A204.1 (cell line): ENCODE results near the gene FAM9B.
"Not testable (repeated sequence)": the region's sequence is repeated elsewhere in the genome, so short reads cannot be mapped to it uniquely, and the experiment has no call there.

Experiments
- FAIRE-seq: peaks from 2 replicates; lab custom pipeline; 2012; peaks lifted over from hg19 to GRCh38; lab: Jason Lieb, UNC

The FAM9B gene

DNA sequence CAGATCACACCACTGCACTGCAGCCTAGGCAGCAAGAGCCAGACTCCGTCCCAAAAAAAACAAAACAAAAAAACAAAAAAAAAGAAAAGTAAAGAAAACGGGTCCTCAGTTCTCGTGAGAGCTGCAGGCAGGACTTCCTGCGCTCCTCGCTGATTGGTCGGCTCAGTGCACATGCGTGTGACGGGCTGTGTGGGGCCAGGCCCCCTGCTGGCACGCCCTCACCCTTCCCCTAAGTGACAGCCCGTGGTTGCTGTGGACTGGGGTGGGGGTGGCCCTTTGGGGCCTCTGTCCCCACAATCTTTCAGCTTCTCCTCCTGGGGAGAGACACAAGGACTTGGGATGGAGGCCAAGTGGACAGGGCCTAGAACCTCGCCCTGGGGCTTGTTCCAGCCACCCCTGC lies at the start of gene FAM9B:
Gene FAM9B, minus strand, starts transcription at position 139 of the 400 bp plus-strand sequence. CDS start 1,141 bp downstream, outside the sequence.
- no peak for FAIRE-seq

DNA sequence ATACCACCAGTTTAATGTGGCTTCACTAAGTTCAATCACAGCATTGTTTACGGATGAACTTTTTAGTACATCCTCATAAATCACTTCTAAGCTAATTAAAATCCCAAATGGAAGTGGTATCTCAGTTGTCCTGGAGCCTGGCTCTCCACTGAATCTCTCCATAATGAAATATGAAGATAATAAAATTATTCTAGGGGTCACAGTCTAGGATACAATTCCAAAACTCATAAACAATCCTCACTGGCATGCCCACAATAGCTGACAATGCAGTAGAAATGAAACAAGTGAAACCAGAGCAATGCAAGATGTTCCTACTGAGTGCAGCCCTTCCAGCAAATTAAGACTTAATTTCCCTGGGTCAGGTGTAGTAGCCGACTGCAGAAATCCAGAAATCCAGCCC lies 47.3 kb upstream of the FAM9B start:
- no peak for FAIRE-seq

DNA sequence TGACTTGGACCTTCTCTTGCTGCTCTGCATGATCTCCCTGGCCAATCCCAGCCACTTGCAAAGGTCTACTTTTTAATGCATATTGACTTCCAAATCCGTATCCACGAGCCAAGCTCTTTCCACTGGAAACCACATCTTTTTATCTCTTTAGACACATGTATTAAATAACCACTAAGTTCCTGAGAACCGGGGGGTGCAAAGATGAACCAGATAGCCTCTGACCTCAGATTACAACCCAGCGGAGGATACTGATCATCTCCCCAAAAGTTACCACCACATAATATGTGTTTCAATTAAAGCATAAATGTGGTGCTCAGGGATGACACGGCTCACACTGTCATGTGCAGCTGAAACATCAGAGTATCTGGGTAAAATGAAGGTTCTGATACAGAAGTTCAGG lies 40.4 kb upstream of the FAM9B start:
- FAIRE-seq, result no peak

DNA sequence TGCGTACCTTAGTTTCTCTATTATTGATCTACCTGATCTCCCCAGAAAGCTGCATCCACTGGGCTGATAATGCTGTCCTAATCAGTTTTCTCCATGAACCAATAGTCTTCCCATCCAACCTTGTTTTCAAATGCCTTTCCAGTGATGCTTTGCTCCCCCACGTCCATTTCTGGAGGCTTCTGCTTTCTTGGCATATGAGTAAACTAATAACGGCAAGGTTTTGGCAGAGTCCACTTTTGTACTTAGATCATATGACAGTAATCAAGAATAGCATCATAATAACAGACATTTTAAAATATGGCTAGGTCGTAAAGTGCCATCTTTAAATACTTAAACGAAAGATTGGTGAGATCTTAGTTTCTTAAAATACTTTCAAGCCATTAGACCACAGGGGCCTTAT lies 38.4 kb upstream of the FAM9B start:
- no peak for FAIRE-seq

DNA sequence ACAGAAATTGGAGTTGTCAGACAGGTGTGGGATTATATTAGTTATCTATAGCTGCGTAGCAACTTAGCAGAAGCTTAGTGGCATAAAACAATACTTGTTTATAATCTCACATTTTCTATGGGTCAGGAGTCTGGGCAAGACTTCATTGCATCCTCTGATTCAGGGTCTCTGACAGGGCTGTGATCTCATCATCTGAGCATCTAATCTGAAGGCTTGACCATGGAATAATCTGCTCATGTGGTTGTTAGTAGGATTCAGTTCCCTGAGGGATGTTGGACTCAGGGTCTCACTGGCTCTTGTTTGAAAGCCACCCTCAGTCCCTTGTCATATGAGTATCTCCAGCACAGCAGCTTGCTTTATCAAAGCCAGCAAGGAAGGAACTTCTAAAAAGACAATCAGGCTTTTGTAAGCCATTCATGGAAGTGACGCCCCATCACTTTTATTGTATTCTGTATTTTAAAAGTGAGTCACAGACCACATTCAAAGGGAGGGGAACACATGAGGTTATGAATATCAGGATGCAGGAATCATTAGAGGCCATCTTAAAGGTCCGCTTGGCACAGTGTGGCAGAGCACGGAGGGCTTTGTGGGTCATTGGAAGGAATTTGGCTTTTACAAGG lies 37.2 kb upstream of the FAM9B start:
- FAIRE-seq, result no peak

DNA sequence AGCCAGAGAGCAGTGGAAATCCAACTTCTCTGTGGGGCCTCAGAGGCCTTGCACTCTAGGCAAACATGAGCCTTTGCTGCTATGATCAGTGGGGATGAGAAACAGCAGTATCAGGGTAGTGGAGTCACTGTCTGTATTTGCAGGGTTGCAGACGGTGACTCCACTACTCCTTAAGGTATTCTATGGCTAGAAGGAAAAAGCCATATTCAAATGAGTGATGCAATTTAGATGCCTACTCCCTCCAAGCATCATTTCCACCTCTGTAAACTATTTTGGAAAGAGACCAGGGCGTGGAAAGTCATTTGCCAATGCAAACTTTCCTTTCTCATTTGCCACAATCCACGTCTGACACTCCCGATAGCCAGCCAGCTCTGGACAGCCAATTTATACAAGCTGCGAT lies 35.6 kb upstream of the FAM9B start:
- no peak for FAIRE-seq

DNA sequence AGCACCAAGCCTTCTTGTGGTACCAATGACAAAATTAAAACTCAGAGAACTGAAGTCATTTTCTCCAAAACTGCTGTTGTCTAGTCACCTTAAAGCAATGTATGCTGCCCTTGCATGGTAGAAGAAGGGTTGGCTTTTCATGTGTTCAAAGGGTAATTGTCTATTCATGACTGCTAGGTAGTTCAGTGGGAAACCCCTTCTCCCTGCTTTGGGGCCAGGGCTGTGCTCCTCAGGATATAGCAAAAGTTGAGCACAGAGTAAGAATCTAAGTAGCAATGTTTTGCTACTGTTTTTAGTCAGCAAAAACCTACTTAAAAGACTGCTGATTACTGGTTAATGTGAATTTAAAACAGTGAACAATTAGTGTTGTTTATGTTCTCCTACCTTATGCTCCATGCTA lies 30.8 kb upstream of the FAM9B start:
- FAIRE-seq, result no peak

DNA sequence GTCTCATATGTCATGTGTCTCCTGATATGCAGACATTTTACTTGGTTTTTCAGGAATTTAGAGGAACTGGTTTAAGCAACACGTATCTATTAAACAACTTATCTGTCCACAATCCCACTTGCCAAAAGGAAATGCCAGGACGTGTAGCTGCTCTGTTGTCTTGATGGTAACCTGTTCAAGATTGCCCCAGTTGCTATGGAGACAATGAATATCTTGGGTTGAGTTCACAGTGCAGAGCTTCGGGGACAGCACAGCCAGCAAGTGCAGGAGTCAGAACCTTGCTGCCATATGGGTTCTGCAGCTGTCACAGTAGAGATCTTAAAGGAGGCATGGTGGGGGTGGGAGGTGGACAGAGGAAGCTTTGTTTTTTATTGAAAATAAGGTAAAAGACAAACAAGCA lies 28.7 kb upstream of the FAM9B start:
- no peak for FAIRE-seq

DNA sequence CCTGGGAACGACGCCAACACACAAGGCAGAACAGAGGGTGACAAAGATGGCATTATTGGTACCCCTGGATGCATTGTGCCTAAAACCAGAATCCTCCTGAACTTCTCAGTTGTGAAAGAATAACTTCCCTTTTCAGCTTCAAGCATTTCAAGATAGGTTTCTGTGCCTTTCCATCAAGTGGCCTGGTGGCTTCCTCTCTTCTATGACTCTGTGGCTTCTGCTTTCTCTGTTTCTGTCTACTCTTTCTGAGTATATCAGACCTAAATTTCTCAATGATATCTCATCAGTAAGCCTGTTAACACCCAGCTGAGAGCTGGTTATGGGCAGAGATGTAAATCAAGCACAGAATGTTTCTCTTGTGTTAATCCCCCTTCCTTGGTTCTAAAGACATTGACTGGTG lies 21.4 kb upstream of the FAM9B start:
- FAIRE-seq, result no peak

DNA sequence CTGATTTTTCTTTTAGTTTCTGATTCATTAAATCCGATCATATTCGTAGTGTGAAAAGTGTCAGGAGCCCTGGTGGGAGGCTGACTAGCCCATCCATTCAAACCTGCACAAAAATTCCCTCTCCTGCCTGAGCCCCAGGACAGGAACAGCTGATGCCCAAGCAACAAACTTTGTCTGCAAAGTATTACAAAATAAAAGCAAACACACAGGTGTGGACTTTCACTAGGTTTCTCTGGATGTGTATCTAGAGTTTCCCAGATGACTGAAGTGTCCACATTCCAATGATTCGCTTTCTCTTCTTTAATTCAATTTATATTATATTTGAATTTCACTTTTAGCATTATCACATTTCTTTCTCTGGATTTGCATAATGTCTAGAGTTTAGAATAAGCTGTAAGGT lies 18.2 kb upstream of the FAM9B start:
- no peak for FAIRE-seq

DNA sequence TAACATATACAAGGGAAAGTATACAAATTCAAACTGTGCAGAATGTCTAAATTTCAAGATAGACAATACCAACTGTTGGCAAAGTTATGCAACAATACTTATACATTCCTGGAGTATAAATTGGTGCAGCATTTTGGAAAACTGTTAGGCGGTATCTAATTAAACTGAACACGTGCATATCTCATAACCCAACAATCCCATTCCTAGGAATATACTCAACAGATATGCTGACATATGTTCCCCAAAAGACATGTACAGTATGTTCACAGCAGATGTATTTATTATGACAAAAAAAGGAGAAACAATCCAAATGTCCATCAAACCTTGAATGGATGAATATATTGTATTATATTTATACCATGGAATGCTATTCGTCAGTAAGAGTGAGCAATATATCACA lies 16.4 kb upstream of the FAM9B start:
- FAIRE-seq, result no peak

DNA sequence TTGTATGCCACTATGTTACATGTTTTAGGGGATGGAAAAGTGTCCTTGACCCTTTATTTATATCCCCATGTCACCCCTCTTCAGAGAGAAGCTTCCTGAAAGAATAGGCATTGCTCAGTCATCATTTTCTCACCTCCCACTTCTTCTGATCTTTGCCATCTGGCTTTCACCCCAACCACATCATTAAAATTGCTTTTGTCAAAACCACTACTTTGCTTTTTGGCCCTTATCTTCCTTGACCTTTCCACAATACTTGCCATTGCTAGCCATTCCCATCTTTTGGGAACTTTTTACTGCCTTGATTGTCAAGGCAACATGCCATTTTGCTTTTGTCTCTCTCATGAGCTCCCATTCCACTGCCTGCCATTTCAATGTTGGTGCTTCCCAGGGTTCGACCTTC lies 14.9 kb upstream of the FAM9B start:
- no peak for FAIRE-seq

DNA sequence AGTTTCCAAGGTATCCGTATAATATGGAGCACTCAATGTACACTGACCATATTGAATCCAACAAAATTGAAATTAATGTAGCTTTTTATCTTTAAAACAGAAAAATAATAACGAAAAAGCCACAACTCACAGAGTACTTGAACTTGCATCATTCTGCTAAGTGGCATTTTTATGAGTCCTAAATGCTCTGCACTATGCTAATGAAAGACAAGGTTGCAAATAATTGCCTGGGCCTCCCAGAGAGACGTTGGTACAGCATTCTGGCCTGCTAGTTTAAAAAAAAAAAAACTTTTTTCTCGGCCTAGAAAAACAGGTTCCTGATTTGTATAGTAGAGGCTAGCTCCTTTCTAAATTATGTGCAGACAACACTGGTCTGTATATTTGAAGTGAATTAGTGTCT lies 4.3 kb upstream of the FAM9B start:
- no peak for FAIRE-seq

DNA sequence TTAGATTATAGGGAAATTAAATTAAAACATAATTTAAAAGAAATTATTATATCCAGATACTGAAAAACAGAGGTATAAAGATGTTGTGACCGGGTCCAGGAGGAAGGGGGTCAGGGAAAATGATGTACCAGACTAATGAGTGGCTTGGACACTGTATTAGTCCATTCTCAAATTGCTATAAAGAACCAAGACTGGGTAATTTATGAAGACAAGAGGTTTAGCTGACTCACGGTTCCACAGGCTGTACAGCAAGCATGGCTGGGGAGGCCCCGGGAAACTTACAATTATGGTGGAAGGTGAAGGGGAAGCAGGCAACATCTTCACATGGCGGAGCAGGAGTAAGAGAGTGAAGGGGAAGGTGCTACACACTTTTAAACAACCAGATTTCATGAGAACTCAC lies 3.4 kb upstream of the FAM9B start:
- no peak for FAIRE-seq

DNA sequence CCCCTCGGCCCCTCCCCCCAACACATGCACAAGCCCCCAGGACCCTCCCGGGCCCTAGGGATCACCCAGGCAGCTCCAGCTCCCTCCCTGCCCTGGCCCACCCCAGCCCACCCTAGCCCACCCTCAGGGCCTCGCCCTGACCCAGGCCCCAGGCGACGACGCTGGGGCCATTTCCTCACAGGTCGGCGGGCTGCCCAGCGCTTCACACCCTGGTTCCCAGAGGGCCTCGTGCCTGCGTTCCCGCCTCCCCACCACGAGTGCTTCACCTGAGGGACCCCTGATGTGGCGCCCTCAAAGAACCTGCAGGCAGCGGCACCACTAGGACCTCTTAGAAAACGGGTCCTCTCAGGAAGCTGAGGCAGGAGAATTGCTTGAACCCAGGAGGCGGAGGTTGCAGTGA lies 341 bp downstream of the FAM9B start:
- no peak for FAIRE-seq

DNA sequence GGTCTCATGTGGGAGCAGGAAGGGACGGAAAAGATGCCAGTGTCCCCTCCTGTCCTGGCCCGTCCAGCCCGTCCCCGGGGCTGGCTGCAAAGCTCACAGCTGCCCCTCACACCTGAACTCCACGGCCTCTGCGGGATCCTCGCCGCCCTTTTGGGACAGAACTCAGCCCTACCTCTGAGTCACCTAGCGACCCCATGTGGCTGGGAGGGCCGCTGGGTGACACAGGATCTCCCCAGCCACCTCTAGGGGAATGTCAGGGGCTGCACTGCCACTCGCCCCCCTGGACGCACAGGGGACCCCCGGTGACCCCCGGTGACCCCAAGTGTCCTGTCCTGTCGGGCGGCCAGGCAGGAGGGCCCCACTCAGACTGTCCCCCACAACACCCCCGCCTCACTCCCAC lies 748 bp downstream of the FAM9B start:
- no peak for FAIRE-seq

DNA sequence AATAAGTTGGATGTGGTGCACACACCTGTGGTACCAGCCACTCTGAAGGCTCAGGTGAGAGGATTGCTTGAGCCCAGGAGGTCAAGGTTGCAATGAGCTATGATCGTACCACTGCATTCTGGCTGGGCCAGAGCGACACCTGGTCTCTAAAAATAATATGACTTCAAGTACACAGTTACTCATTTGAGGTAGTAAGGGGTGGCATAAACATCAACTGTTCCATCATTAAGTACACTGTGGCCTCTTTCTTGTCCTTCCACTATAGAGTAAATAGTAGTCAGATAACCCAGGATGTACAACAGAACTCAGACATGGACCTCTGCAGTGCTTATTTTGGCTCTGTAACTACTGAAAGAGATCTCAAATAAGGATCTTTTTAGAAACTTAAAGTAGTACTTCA lies 10.6 kb downstream of the FAM9B start:
- FAIRE-seq, result no peak

DNA sequence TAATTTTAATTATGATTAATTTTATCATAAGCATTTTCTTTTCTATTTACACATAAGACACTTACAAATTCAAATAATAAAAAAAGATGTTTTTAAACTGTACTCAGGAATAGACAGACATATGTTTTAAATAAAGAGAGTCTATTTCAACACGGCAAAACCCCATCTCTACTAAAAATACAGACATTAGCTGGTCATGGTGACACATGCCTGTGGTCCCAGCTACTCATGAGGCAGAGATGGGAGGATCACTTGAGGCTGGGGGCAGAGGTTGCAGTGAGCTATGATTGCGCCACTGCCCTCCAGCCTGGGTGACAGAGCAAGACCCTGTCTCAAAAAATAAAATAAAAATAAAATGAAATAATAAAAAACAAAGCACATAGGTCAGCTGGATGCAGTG lies 14.8 kb downstream of the FAM9B start:
- FAIRE-seq, result peak; percentile 91

DNA sequence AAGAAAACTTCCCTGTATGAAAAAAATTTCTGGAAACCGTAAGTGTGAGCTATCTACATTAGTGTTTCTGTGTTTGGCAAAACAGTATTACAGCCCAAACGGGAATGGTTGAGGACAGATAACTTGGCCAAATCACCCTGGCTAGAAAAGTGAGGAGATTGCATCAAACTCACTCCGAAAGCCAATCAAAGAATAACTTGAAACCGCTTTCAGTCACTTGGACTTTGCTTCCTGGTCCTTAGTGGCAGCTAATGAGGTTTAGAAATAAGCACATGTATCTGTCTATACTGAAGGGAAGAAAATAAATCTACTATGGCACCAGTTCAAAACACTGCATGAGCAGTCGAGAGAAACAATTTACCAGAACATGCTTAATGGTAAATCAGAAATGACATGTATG lies 15.6 kb downstream of the FAM9B start:
- FAIRE-seq, result not testable (repeated sequence)

DNA sequence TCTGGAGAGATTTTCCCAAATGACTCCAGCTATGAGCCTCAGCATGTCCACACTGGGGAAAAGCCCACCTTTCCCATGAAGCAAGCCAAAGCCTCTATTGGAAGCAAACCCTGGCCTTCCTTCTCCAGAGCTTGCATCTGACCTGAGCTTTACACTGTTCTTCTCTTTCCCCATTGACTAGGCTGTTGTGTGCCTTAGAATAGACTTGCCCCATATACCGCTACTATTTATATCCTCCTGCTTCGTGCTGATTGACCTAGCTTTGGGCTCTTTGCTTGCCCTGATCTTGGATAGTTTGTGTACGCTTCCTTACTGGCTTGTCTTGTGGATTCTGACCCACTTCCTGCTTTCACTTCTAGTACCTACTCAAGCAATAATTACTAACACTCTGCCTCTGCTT lies 30.9 kb downstream of the FAM9B start:
- no peak for FAIRE-seq

DNA sequence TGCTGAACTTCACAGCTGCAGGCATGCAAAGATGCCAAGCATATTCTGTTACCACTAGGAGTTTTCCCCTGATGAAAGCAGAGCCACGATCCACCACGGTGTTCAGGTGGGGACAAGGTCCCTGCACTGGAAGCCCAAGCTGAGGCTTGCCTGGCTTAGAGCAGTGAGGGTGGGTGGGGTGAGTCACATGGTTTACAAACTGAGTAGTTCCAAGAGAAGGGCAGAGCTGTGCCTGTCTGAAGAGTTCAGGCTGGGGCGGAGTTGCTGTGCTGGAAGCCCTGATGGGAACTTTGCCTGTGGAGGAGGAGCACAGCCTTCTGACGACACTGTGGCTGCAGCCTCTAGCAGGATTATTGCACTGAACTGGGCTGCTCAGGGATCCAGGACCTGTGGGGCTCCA lies 45.5 kb downstream of the FAM9B start:
- no peak for FAIRE-seq

DNA sequence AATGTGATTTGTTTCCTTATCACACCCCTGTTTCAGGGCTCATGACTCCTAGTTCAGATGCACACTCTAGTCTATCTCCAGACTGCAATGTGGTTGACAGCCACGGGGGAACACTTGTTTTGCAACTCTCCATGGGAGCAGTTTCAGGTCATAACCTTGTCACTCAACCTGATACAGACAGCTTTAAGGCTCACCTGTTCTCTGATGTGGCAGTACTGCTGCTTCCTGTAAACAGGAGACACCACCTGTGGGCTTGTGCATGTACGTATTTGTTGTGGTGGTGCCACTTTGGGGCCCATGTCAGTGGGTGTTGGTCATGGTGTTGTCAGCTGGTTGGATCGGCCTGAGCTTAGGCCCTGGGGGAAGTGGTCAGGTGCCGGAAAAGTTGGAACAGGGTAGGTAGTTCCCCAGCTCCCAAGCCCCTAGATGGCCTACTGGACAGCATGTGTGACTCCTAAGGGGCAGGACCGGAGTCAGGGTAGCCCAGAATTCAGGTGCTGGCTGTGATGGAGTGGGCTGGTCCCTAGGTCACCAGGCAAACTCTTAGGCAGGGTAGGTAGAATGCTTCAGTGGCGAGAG lies 46.2 kb downstream of the FAM9B start:
- FAIRE-seq, result no peak

DNA sequence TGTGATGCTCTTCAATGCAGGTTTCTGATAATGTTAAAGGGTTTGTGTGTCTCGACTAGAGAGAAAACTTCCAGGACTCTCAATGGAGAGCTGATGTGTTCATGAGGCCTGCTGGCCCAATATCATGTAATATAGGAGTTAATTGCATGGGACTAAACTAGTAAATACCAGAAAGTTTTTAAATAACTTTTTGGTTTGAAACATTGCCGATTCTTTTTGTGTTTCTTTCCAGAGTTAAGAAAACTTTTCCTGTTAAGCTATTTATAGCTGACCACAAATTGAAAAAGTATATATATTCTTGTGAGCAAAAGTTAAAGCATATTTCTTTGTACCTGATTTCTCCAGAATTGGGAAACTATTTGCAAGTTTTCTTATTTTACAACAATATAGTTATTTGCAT lies 49.7 kb downstream of the FAM9B start:
- FAIRE-seq, result no peak

DNA sequence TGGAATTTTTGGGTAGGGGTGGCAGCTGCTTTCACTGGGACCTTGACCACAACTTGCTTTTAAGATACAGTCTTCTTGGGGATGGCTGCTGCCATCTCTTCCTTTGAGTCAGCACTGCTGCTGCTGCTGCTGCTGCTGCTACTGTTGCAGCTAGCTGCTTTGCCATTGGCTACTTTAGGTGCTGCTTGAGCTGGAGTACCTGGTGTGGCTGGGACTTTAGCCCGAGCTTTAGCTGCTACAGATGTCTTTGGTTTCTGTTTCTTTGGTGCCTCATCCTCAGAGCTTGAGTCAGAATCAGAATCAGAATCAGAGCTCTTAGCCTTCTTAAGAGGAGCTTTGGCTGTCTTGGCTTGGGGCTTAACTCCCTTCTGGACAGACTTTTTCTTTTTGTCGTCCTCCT lies 52.2 kb downstream of the FAM9B start:
- no peak for FAIRE-seq

DNA sequence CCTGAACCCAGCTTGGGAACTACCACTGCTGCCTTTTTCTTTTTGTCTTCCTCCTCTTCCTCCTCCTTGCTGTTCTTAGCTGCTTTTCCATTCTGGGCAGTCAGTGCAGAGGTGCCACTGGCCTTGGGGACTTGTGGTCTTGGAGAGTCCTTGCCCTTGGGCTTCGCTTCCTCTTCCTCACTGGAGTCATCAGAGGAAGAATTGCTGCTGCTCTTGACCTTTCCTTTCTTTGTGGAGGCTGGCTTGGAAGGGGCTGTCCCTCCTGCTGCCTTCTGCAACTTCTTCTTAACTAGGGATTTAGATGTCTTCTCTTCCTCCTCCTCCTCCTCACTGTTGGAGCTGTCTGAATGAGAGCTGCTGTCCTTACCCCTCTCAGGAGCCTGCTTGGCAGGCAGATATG lies 53.2 kb downstream of the FAM9B start:
- no peak for FAIRE-seq
